GM18502 (cell line): ENCODE measurements around the gene EPB41L5.
"Not testable (repeated sequence)": the region's sequence is repeated elsewhere in the genome, so short reads cannot be mapped to it uniquely, and the experiment has no call there.

Experiments
- ATAC-seq: cut with Tn5 transposase; IDR thresholded peaks from one replicate; pipeline ENCODE4 v1.9.1; 2021; ENCODE audit warnings: mild to moderate bottlenecking; ENCODE audit not compliant: unreplicated experiment, poor library complexity

The EPB41L5 gene

GRCh38 chr2:120179396-120179795, 166.5 kb downstream of the EPB41L5 start:
- ATAC-seq: no peak

- no peak for ATAC-seq
Observed at GRCh38 chr2:120180066-120180465, 167.2 kb downstream of the EPB41L5 start.

GRCh38 chr2:120182019-120182560, 169.2 kb downstream of the EPB41L5 start:
- no peak for ATAC-seq

- no peak for ATAC-seq
Observed at GRCh38 chr2:120189189-120189588, 176.3 kb downstream of the EPB41L5 start.

- ATAC-seq: no peak
Observed at GRCh38 chr2:120192280-120192679, 179.4 kb downstream of the EPB41L5 start.

GRCh38 chr2:120195553-120195952, 182.7 kb downstream of the EPB41L5 start:
- no peak for ATAC-seq

GRCh38 chr2:120199817-120200459, 187.1 kb downstream of the EPB41L5 start:
- ATAC-seq: not testable (repeated sequence)

- no peak for ATAC-seq
Observed at GRCh38 chr2:120203251-120204021, 190.6 kb downstream of the EPB41L5 start.

GRCh38 chr2:120204022-120204405, 191.1 kb downstream of the EPB41L5 start:
- ATAC-seq: no peak

- ATAC-seq: no peak
Observed at GRCh38 chr2:120204417-120204816, 191.5 kb downstream of the EPB41L5 start.

- ATAC-seq: no peak
Observed at GRCh38 chr2:120204945-120205670, 192.2 kb downstream of the EPB41L5 start.

GRCh38 chr2:120206022-120206581, 193.2 kb downstream of the EPB41L5 start:
- peak; percentile 47 for ATAC-seq

GRCh38 chr2:120208381-120209353, 195.8 kb downstream of the EPB41L5 start:
- ATAC-seq: no peak

GRCh38 chr2:120209427-120210269, 196.8 kb downstream of the EPB41L5 start:
- ATAC-seq: no peak

- ATAC-seq: no peak
Observed at GRCh38 chr2:120210270-120210693, 197.4 kb downstream of the EPB41L5 start.

GRCh38 chr2:120218181-120218580, 205.3 kb downstream of the EPB41L5 start:
- no peak for ATAC-seq

GRCh38 chr2:120219291-120219690, 206.4 kb downstream of the EPB41L5 start:
- no peak for ATAC-seq

GRCh38 chr2:120219766-120220165, 206.9 kb downstream of the EPB41L5 start:
- ATAC-seq: no peak

- ATAC-seq: no peak
Observed at GRCh38 chr2:120220756-120221155, 207.9 kb downstream of the EPB41L5 start.
